NT2/D1 (cell line): ENCODE results near the gene SLC25A33.

ENCODE experiments used
- DNase-seq: peaks from one replicate; pipeline ENCODE4 v3.0.0-alpha.2; 2011; ENCODE audit warnings: low read depth, low spot score
- H3K27me3 ChIP-seq: 2 replicates; pipeline ENCODE4 v1.6.0; 2011; ENCODE audit warnings: mild to moderate bottlenecking; ENCODE audit not compliant: insufficient read length, insufficient read depth
- H3K36me3 ChIP-seq: 2 replicates; pipeline ENCODE4 v1.6.1; 2011; ENCODE audit warnings: mild to moderate bottlenecking, low read length, mixed read lengths; ENCODE audit not compliant: insufficient read depth, insufficient read length
- H3K4me1 ChIP-seq: 2 replicates; pipeline ENCODE4 v1.5.1; 2011; ENCODE audit not compliant: insufficient read depth, insufficient read length
- H3K4me3 ChIP-seq: 2 replicates; pipeline ENCODE4 v1.5.1; 2011; ENCODE audit warnings: low read depth; ENCODE audit not compliant: insufficient read length
- H3K9ac ChIP-seq: 2 replicates; pipeline ENCODE4 v1.6.0; 2011; ENCODE audit warnings: low read depth; ENCODE audit not compliant: insufficient read length
- H3K9me3 ChIP-seq: 2 replicates; pipeline ENCODE4 v1.5.1; 2011; ENCODE audit warnings: mild to moderate bottlenecking, low read length; ENCODE audit not compliant: insufficient read depth
- SUZ12 ChIP-seq: IDR thresholded peaks from 2 replicates; pipeline ENCODE4 v1.6.1; 2011; ENCODE audit not compliant: insufficient read length, insufficient read depth; ENCODE audit errors: extremely low read depth
- YY1 ChIP-seq: IDR thresholded peaks from 2 replicates; pipeline ENCODE4 v1.6.1; 2011; ENCODE audit not compliant: insufficient read length, insufficient read depth
- ZNF274 ChIP-seq: IDR thresholded peaks from 2 replicates; pipeline ENCODE4 v1.6.1; 2011; ENCODE audit warnings: mild to moderate bottlenecking, low read depth, low read length

SLC25A33 gene

DNA sequence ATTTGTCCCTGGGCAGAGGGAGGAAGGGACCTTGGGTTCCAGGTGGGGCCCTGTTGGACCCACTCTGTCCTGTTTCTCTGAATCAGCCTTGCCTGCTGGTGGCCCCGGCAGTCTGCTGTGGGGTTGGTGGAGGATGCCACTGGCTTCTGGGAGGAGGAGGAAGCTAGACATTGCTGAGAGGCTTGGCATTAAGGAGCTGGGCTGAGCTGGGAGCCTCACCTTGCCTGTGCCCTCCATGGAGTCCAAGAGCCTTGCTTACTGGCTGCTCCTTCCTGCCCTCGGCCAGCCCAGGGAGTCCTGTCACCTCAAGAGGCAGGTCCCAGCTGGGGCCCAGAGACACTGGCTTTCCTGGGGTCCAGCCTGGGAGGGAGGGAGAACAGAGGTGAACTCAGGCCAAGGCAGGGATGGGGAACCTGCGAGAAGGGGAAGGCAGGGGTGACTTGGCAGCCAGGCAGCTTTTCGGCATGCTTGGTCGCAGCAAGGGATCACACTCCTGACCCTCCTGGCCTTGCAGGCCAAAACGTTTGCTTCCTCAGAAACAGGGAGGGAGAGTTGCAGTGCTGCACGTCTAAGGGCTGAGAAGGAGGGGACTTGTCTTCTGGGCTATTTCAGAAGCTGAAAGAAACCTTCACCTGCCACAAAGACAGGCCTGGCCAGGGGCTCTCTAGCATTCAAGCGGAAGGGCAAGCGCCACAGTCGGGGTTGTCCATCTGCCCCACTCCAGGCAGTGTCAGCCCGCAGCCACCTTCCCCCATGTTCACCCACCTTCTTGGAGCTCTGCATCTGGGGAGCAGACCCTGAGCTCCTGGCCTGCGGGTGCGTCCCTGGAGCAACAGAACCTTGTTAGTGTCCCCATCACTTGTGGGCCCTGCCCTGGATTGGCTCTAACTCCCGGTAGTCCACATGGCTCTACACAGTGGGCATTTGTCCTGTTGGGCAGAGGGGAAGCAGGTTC is 58.4 kb downstream of the SLC25A33 start:
- peaks cover 53% of the 10 kb centered on the region for H3K36me3 ChIP-seq
- TF ChIP-seq YY1 (no peak), ZNF274 (no peak), SUZ12 (no peak)
- H3K9me3 ChIP-seq: no peaks in the 10 kb centered on the region
- peaks cover 16% of the 10 kb centered on the region for H3K4me1 ChIP-seq
- H3K27me3 ChIP-seq: no peaks in the 10 kb centered on the region
- no peak overlapping the region for H3K4me3 ChIP-seq
- no peak for DNase-seq
- no peak overlapping the region for H3K9ac ChIP-seq

- Histone ChIP-seq H3K27me3 (no peaks in the 10 kb centered on the region), H3K4me1 (peaks cover 10% of the 10 kb centered on the region), H3K36me3 (peaks cover 60% of the 10 kb centered on the region), H3K4me3 (no peak overlapping the region), H3K9me3 (no peaks in the 10 kb centered on the region), H3K9ac (no peak overlapping the region)
- no peak for DNase-seq
- TF ChIP-seq ZNF274 (no peak), SUZ12 (no peak), YY1 (no peak)
Measured at GRCh38 chr1:9598316-9598700, 59.0 kb downstream of the SLC25A33 start.

GRCh38 chr1:9599741-9600140 is 60.5 kb downstream of the SLC25A33 start:
- DNase-seq: no peak
- Histone ChIP-seq H3K4me3 (no peak overlapping the region), H3K4me1 (no peaks in the 10 kb centered on the region), H3K9me3 (no peaks in the 10 kb centered on the region), H3K27me3 (no peaks in the 10 kb centered on the region), H3K9ac (no peak overlapping the region), H3K36me3 (peaks cover 74% of the 10 kb centered on the region)
- no peak for TF ChIP-seq SUZ12
- no peak for TF ChIP-seq ZNF274
- no peak for TF ChIP-seq YY1

GRCh38 chr1:9600861-9601834 is 61.9 kb downstream of the SLC25A33 start:
- Histone ChIP-seq H3K4me1 (no peaks in the 10 kb centered on the region), H3K27me3 (no peaks in the 10 kb centered on the region), H3K9ac (no peak overlapping the region), H3K4me3 (no peak overlapping the region), H3K36me3 (peaks cover 71% of the 10 kb centered on the region), H3K9me3 (no peaks in the 10 kb centered on the region)
- no peak for DNase-seq
- TF ChIP-seq YY1: no peak
- TF ChIP-seq SUZ12: no peak
- no peak for TF ChIP-seq ZNF274

- DNase-seq: no peak
- no peaks in the 10 kb centered on the region for H3K4me1 ChIP-seq
- H3K4me3 ChIP-seq: no peak overlapping the region
- H3K36me3 ChIP-seq: peaks cover 65% of the 10 kb centered on the region
- no peak overlapping the region for H3K9ac ChIP-seq
- no peak for TF ChIP-seq YY1
- no peak for TF ChIP-seq ZNF274
- no peak for TF ChIP-seq SUZ12
- no peaks in the 10 kb centered on the region for H3K27me3 ChIP-seq
- no peaks in the 10 kb centered on the region for H3K9me3 ChIP-seq
Measured at GRCh38 chr1:9601942-9602793, 62.9 kb downstream of the SLC25A33 start.

- no peak overlapping the region for H3K9ac ChIP-seq
- H3K36me3 ChIP-seq: peaks cover 65% of the 10 kb centered on the region
- no peak overlapping the region for H3K4me3 ChIP-seq
- TF ChIP-seq YY1: no peak
- no peak for TF ChIP-seq ZNF274
- TF ChIP-seq SUZ12: no peak
- no peak for DNase-seq
- H3K9me3 ChIP-seq: no peaks in the 10 kb centered on the region
- no peaks in the 10 kb centered on the region for H3K27me3 ChIP-seq
- H3K4me1 ChIP-seq: no peaks in the 10 kb centered on the region
Measured at GRCh38 chr1:9602794-9603167, 63.5 kb downstream of the SLC25A33 start.

- DNase-seq: no peak
- H3K36me3 ChIP-seq: peaks cover 63% of the 10 kb centered on the region
- TF ChIP-seq YY1: no peak
- no peak for TF ChIP-seq SUZ12
- TF ChIP-seq ZNF274: no peak
- no peaks in the 10 kb centered on the region for H3K27me3 ChIP-seq
- H3K9me3 ChIP-seq: no peaks in the 10 kb centered on the region
- H3K9ac ChIP-seq: no peak overlapping the region
- no peak overlapping the region for H3K4me3 ChIP-seq
- H3K4me1 ChIP-seq: no peaks in the 10 kb centered on the region
Measured at GRCh38 chr1:9603307-9603706, 64.0 kb downstream of the SLC25A33 start.
